ENCODE results near the gene STAC3. TPM values are rescaled to one million over a fixed set of nuclear protein-coding genes. Genes with fewer than 3 reads are reported as not detected.

STAC3 gene
- total and polyA plus RNA-seq, 9 of the 15 experiments (the other 6 are each of a cell fraction or from before 2014, with no cell fraction given), result 0.45 to 6.4 (median 3.3) TPM

GRCh38 chr12:57261428-57261865 is 10.5 kb upstream of the STAC3 start:
- Histone ChIP-seq H3K4me1 (replicated peaks in 1 of 2; ENCODE audit: control insufficient read depth in 2 of 2, insufficient read depth in 2 of 2, low read length in 2 of 2) (peaks cover 0 to 3% of the 10 kb centered on the region in 2 experiments; a peak in 2 of 5 replicates), H3K9ac (ENCODE audit: insufficient read depth in 1 of 2, low read depth in 2 of 2, low read length in 2 of 2) (no peak overlapping the region), H3K27ac (ENCODE audit: extremely low read depth, low read depth, low read length) (no peak overlapping the region), H3K4me2 (ENCODE audit: insufficient read depth, low read length) (no peak overlapping the region), H3K36me3 (ENCODE audit: control insufficient read depth, insufficient read depth, low read length) (peaks cover 40% of the 10 kb centered on the region), H3K27me3 (ENCODE audit: control insufficient read depth in 2 of 2, insufficient read depth in 2 of 2, low read length in 2 of 2) (no peaks in the 10 kb centered on the region), H3K9me3 (replicated peaks; ENCODE audit: control insufficient read depth, insufficient read depth, low read depth, low read length) (no peaks in the 10 kb centered on the region), H4K20me1 (replicated peaks; ENCODE audit: control insufficient read depth, insufficient read depth, low read length) (no peaks in the 10 kb centered on the region), H2AFZ (ENCODE audit: low read depth, low read length) (no peak overlapping the region), H3K79me2 (ENCODE audit: control insufficient read depth, insufficient read depth, low read length) (no peaks in the 10 kb centered on the region), H3K4me3 (no peak overlapping the region), H3K9me1 (ENCODE audit: control insufficient read depth, insufficient read depth, low read length) (no peaks in the 10 kb centered on the region)
- no peak for FAIRE-seq
- ATAC-seq, result no peak
- WGBS (ENCODE audit: insufficient coverage, low coverage, missing lambda C conversion rate), result 8% methylated on average over 1 of the region's 2 CpGs
- no peak for DNase-seq (ENCODE audit: extremely low read depth in 1 of 4, low spot score in 3 of 4)
- in situ Hi-C loops (cut with MboI) (no loop called here), intact Hi-C loops (cut with micrococcal nuclease) (no loop called here)
- BruUV-seq (replicated peaks), result no TSS peak
- ChIA-PET POLR2A (interaction anchor here (0.5 to 1.8 kb wide), 5 partner anchors 10 to 372 kb away, joined by 3 to 9 read pairs (median 3); partner anchors contain the start of gene B4GALNT1), CTCF (ENCODE audit: low intra/inter-chr PET ratio) (no interaction called here)
- TF ChIP-seq ZMIZ1 (IDR thresholded peaks at IDR 0.05; ENCODE audit: low read depth in 2 of 2, low read length in 2 of 2), result no peak
- no peak for TF ChIP-seq ZNF79 (CRISPR knock-in tag; IDR thresholded peaks at IDR 0.05; ENCODE audit: low read depth)
- no peak for TF ChIP-seq RBM17 (IDR thresholded peaks at IDR 0.05; ENCODE audit: borderline replicate concordance, low read depth, low read length)
- TF ChIP-seq KDM2B (CRISPR knock-in tag; IDR thresholded peaks at IDR 0.05), result no peak
- TF ChIP-seq FOXJ2 (tag; IDR thresholded peaks at IDR 0.05), result no peak
- no peak for TF ChIP-seq MED1 (CRISPR knock-in tag; IDR thresholded peaks at IDR 0.05; ENCODE audit: borderline replicate concordance)
- TF ChIP-seq ZNF699 (CRISPR knock-in tag; IDR thresholded peaks at IDR 0.05; ENCODE audit: insufficient replicate concordance), result no peak
- no peak for TF ChIP-seq SRF (CRISPR knock-in tag; IDR thresholded peaks at IDR 0.05)
- TF ChIP-seq, protein P1, sequence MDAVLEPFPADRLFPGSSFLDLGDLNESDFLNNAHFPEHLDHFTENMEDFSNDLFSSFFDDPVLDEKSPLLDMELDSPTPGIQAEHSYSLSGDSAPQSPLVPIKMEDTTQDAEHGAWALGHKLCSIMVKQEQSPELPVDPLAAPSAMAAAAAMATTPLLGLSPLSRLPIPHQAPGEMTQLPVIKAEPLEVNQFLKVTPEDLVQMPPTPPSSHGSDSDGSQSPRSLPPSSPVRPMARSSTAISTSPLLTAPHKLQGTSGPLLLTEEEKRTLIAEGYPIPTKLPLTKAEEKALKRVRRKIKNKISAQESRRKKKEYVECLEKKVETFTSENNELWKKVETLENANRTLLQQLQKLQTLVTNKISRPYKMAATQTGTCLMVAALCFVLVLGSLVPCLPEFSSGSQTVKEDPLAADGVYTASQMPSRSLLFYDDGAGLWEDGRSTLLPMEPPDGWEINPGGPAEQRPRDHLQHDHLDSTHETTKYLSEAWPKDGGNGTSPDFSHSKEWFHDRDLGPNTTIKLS (IDR thresholded peaks at IDR 0.05; ENCODE audit: borderline replicate concordance, low read depth), result no peak
- no peak for TF ChIP-seq TCF7L2 (IDR thresholded peaks at IDR 0.05; ENCODE audit: low read depth, low read length)
- TF ChIP-seq AFF4 (CRISPR knock-in tag; IDR thresholded peaks at IDR 0.05), result no peak
- TF ChIP-seq CREM (IDR thresholded peaks at IDR 0.05; ENCODE audit: low read depth), result no peak
- no peak for TF ChIP-seq GABPB1 (CRISPR knock-in tag; IDR thresholded peaks at IDR 0.05)
